HG02840 (cell line): ENCODE measurements around the gene VAPA.

Experiments used
- ATAC-seq: cut with Tn5 transposase; IDR thresholded peaks from one replicate; pipeline ENCODE4 v1.9.1; 2021; ENCODE audit warnings: mild to moderate bottlenecking, moderate library complexity, moderate number of reproducible peaks; ENCODE audit not compliant: unreplicated experiment, low FRiP score

The VAPA gene

DNA sequence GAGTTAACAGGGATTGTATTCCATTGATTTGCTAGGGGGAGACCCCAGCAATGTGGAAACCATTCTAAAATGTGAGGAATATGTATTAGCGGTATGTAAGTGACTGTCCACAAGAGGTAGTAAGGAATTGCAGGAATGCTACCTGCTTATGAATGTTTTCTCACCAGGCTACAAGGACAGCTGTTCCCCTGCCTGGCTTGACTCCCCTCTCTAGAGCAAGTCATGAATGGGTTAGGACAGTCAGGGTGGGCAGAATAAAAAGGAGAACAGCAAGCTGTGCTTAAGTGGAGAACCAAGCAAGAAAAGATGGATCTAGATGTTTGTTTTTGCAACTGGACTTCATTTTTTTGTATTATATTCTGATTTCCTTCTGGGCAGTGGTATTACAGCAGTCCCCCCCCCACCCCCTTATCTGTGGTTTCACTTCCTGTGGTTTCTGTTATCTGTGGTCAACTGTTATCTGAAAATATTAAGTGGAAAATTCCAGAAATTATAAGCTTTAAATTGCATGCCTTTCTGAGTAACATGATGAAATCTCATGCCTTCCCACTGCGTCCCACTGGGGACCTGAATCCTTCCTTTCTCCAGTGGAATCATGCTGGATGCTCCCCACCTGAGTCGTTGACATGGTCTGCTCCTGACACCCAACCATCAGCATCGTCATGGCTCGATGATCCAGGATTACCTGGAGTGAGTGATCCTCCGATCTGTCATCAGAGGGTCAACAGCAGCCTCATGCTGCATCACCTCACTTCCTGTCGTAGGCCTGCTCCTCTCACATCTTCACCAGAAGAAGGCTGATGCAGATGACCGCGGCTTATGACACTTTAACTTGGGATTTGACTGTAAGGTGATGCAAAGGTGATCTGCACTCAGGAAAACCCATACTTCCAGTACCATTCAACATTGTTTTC, 52.2 kb downstream of the VAPA start:
- ATAC-seq, result no peak

DNA sequence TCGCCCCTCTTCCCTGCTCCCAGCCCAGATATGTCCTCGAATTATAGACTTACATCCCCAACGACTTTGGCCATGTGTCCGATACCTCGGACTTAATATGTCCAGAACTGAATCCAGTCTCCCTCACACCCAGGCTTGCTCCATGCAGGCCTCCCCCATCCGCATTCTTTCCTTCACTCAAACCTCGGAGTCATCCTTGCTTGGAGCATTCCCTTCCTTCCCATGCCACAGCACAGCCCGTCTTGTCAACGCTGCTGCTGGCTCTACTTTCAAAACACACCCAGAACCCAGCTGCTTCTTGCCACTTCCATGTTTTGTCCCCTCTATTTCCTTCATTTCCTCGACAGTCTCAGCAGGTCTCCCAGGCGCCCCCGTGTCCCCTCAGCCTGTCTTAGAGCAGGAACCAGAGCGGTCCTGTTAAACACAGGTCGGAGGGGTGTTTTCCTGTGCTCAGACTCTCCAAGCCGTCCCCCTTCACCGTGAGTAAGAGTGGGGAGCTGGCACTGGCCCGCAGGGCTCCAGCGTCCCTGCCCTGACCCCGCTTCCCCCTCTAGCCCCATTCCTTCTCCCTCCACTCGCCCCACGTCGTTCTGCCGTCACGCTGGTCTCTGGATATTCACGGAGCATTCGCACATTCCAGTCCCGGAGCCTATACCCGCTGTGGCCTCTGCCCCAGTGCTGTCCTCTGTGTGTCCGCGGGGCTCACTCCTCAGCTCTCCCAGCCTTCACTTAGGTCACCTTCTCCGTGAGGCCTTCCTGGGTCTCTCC, 54.4 kb downstream of the VAPA start:
- no peak for ATAC-seq

DNA sequence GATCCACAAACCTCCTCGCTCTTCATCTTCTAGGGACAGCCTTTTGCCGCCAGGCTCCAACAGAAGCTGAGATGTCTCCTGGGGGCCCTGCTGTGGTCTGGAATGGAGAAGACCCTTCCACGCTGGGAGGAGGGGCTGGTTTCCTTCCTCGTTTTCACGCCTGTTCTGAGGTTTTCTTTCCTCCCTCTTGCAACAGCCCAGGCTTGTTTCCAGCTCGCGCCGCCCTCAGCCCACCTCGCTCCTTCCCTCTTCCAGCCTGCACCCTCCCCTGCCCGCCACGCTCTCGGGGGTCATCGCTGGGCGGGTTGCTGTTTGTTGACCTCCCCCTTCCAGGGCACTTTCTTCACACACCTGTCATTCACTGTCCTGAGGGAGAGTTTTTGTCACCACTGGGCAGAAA, 55.4 kb downstream of the VAPA start:
- ATAC-seq, result no peak

DNA sequence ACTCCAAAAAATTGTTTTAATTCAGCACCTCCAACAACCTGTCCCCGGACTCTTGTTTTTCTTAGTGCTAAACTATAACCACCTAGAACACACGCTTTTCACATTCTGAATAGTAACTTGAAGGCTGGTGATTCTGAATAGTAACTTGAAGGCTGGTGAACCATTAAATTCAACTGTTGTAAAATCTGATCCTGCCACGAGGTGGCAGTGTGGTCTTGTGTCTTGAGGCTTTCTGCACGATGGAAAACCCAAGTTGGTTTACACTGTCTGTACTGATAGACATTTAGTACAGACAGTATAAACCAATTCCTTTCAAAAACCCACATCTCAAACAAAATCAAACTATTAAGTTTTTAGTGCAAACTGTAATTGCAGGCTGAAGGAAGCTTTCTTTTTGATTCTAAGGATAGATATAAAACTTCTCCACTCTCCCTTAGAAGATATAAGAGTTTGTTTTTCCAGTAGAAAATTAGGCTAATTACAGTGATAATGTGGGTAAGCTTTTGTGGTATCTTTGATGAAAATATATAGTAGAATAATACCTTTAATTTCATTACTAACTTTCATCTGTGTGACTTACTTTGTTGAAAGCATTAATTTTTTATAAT, 57.6 kb downstream of the VAPA start:
- no peak for ATAC-seq

DNA sequence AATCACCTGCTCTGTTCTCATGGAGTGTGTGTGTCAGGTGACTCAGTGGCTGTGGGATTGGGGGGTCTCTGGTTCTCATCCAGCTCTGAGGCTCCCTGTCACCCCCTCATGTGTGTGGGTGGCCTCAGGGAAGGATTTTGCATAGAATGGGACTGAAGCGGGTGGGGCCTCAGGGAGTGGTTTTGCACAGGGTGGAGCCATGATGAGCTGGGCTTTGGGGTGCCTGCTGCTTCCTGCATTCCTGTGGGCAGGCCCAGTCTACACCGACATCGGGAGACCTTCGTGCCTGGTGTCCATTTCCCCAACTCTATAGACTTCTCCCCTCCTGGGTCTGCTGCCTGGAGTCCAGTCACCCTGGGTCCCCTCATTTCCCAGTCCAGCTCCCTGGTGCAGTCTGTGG, 59.7 kb downstream of the VAPA start:
- ATAC-seq, result no peak

DNA sequence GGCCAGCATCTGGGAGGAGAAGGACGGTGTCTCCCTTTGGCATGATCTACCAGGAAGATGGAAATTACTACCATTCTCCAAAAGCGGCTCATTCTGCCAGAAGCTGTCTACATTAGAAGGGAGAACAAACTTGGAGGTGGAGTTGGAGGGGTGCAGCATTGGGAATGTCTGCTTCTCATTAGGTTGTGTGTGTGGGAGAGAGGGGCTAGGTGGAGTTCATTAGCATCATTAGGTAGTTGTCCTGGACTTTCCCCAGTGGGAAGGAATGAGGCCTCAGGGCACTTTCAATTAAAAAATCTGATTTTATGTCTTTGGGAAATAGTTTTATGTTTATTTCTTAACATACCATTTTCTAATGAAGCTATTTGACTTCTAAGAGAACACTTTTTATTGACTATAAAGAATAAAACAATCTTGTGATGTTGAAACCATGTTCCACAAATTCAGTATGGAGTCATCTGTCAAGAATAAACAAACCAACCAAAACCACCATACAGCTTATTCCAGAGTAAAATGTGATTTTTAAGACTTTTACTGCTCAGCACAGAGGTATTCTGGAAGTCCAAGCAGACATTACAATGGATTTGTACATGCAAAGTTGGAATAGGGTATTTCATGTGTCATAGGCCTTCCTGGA, 60.6 kb downstream of the VAPA start:
- ATAC-seq, result no peak

DNA sequence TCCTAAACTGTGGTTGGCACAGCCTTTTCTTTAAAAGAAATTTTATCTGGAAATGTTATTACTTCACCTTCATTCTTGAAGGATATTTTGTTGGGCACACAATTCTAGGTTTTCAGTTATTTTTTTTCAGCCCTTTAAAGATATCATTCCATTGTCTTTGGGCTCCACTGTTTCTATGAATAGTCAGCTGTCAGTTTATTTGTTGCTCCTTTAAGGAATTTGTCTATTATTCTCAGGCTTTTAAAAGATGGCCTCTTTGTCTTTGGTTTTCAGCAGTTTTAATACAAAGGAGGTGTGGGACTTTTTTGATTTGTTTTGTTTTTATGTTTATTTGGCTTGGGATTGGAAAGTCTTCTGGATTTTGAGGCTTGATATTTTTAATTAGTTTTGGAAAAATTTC, 61.8 kb downstream of the VAPA start:
- ATAC-seq, result no peak

DNA sequence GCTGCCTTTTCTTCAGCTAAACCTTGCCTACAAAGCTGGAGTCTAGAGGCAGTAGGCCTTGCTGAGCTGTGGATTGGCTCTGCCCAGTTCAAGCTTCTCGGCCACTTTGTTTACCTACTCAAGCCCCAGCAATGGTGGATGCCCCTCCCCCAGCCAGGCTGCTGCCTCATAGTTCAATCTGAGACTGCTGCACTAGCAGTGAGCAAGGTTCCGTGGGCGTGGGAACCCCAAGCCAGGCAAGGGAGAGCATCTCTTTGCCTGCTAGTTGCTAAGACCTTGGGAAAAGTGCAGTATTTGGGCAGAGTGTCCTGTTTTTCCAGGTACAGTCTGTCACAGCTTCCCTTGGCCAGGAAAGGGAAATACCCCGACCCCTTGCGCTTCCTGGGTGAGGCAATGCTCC, 68.9 kb downstream of the VAPA start:
- no peak for ATAC-seq

DNA sequence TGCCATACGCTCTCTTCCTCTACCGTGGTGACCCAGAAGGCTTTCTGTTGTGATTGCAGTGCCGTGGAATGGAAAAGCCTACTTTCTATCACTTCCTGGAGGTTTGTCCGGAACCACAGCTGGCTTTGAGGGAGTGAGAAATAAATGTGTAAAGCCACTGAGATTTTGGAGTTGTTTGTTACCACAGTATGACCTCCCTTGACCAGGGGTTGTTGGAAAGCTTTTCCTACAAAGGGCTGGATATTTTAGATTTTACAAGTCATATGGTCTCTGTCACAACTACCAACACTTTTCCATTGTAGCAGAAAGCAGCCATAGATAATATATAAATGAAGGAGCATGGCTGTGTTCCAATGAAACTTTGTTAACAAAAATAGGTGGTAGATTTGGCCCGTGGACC, 70.3 kb downstream of the VAPA start:
- ATAC-seq, result no peak

DNA sequence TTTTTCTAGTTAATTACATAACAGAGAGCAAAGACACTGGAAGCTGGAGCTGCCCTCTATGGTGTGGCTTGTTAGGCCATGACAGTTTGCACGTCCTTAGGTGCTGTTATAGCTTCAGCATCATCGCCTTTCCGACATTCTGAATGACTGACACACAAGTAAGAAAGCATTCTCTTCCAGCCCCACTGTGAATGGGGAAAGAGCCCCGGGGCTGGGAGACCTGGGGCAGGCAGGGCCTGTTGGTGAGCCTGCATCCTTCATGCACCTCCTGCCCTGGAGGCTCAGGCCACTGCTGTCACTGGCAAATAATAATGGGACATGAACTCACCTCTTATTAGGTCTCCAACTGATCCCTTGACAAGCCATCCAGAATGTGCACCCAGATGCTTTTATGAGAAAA, 71.8 kb downstream of the VAPA start:
- no peak for ATAC-seq

DNA sequence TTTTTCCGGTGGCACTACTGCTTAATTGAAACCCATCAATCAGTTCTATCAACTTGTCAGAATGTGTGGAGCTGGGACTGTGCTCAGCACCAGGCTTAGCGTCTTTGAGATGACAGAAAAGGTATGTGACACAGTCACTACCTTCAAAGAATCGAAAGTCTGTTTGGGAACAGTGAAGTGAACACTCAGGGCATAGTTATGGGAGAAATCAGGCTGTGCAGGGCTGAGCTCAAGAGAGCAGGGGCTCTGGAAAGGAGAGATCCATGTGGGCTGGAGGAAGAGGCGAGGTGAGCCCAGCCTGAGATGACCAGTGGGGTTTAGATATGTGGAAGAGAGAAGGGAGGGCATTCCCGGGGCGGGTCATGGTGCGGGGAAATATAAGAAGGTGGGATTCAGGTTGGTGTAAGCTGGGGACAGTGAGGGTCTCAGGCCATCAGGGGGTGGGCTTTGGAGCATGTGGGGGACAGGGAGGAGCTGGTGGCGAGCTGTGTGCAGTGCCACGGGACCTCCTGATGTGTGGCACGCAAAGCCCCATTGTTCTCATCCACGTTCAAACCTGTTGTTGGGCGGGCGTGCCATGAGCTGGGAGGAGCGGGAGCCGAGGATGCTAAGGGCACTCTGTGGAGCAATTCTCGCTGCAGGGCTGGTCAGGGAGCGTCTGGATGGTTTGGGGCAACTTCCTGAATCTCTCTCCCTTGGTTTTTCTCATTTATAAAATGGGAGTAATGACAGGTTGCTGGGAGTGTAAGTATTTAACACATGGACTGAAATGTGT, 72.5 kb downstream of the VAPA start:
- ATAC-seq, result no peak

DNA sequence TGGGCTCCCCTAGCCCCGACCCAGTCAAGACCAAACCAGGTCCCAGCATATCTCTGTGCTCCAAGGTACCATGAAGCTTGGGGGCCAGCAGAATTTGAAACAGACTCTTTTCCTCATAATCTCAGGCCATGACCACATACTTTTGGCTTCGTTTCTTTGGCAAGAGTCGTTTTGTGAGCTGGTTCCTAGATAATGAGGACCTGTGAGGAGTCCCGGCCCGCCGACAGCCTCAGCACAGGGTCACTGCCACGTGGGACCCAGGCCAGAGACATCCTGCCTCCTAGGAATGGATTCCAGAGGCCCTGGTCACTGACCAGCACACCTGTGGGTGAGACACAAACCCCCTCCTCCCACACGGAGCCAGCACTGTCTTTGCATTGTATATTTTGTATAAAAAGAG, 73.5 kb downstream of the VAPA start:
- no peak for ATAC-seq

DNA sequence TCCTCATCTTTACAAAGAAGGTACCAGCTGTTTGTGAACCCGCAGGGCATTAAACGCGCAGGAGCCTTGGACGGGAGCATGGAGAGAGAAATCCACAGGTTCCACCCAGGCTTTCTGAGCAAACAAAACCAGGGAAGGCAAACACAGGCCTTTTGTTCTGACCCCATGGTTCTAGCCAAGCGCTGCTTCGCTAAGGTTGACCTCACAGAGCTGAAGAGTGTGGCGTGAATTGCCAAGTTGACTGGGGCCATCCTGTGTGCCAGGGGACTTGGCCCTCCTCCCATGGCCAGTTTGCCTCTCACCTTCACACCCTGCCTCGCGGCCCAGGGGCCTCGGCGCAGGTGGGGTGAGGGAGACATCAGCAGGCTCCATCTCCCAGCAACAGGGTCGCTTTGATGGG, 74.1 kb downstream of the VAPA start:
- no peak for ATAC-seq

DNA sequence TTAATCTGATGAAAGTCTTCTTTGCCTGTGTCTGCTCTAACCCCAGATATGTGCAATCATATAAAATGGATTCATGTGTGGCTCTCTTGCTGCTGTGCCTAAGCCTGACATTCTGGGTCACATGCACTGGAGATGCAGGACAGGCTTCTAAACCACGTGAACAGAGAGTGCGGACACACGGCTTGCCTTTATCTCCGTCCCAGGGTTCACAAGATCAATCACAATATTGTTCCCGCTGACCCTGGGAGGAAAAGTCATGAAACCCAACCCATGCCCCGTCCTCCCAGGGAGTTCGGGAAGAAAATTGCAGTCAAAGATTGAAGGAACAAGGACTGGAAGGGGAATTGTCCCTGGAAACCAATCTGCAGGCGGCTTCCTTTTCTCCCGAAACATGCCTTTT, 74.8 kb downstream of the VAPA start:
- ATAC-seq, result no peak

DNA sequence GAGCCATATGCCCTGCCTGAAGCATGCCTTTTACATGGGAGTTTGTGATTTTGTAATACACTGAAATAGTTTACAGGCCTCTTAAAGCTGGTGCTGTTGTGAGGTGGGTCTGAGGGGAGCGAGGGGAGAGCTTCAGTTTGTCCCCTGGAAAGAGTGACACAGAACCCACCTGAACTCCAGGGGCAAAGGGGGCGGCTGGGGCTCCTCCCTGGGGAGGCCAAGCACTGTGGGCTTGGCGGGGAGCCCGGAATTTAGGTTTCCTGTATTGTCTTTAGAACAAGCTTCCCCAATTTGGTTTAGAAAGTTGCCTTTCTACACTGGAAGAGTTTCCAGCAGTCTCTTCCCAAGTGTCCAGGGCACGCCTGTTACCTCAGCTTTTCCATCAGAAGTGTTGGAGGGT, 75.7 kb downstream of the VAPA start:
- ATAC-seq, result no peak

DNA sequence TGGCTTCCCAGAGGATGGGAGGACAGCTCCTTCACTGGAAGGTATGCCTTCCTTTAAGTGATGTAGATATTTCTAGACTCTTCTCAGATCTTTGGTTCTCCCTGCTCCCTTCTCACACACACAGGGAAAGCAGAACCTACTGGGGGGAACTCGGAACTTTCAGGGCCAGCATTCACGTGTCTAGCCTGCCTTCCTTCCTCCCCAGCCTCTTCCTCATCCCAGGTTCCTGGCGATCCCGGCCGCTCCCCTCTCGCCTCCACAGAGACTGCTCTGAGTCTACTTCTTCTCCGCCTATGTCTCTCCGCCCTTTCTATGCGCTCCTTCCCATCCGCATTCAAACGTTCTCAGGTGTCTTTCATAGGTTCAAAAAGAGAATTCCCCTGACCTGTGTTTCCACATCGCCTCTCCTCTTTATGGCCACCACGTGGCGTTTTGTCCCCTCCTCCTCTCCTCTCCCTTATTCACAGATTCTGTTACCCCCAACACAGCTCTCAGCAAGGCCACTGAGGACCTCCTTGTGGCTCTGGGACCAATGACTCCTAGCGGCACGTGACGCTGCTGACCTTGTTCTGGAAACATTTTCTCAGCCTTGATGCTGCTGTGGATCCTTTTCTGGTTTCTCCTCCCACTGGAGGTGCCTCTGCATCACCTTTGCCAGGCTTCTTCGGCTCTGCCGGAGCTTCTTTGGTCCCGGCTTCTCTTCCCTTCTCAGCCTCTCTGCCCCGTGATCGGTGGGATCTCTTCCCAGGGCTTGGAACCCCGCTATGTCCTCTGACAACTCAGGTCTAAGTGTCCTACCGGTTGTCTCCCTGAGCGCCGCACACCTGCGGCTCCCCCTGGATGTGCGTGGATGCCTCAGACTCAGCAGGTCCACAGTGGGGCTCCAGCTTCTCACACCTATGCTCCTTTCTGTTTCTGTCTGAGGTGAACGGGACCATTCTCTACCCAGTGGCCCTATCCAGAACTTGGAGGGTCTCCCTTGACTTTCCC, 77.5 kb downstream of the VAPA start:
- ATAC-seq, result no peak

DNA sequence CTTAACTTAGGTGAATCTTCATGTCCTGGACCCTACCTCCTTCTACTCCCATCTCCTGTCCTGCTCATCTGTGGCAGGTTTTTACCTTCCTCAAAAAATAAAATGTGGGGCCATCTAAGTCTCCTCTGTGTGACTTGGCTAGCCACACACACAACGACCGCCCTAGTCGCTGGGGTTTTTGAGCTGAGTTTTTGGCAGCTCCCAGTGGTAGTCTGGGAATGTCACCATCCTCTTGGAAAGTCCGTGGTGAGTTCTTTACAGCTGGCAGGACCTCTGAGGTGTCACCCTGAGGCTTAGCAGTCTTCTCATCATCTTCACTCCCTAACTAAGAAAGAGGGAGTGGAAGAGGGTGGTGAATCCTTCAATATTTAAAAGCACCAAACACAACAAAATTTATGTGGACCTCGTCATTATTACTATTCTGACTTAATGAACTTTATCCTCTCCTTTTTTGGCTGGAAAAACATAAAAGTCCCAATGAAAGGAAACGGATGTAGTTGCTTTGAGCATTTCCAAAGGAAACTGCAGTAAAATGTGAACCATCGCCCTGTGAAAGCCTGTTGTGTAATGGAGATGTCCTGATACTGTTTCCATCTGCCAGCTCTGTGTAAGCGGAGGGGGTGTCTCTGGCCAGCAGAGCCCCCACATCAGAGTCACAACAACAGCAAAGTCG, 78.6 kb downstream of the VAPA start:
- ATAC-seq, result no peak

DNA sequence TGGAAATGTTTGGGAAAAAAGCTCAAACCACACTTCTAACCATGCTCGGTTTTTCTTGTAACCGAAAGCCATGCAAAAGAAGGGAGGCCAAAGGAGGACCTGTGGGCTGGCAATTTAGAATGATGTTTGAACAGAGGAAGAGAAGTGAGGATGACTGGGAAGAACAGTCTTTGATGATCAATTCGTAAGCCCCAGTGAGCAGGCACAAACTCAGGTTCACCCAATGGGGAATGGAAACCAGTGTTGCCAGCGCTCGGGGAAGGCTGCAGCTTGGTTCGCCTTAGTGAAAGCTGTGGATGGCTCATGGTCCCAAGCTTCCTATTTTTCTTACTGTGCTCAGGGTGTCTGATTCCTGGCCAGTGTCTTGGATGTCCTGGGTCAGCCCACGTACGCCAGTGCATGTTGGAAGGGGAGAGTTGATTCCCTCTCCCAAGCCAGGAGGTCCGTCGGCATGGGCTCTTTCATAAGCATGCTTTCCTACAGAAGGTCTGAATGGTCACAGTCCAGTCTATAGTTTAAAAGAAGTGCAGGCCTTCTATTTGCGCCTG, 79.2 kb downstream of the VAPA start:
- no peak for ATAC-seq
